IMR-90 (cell line): ENCODE data around the gene TAS2R50. TPM values are rescaled to one million over a fixed set of nuclear protein-coding genes. Genes with fewer than 3 reads are reported as not detected.

Experiments used
- ATAC-seq: fragments of 200-7000 bp; cut with Tn5 transposase; 2 replicates; pipeline ENCODE4 v1.9.1; 2020; ENCODE audit warnings: low read depth, mild to moderate bottlenecking, moderate library complexity
- BruUV-seq: library from RNA; stranded (reverse); fragments of 400-500 nt; replicated peaks from 2 replicates; lab custom pipeline; 2021; lab: Mats Ljungman, UMichigan
- CTCF ChIA-PET: fragments of 300-600 bp; formaldehyde crosslinking; extraction: SDS; loops from one replicate; lab custom pipeline; 2021; ENCODE audit warnings: antibody characterized with exemption; lab: Yijun Ruan, JAX
- POLR2A ChIA-PET: fragments of 300-600 bp; sonication (Branson Sonifier 250); formaldehyde crosslinking; loops from one replicate; lab custom pipeline; 2022; ENCODE audit warnings: antibody characterized with exemption; ENCODE audit not compliant: unreplicated experiment; lab: Charles Lee
- DNase-seq: peaks from one replicate; pipeline ENCODE4 v3.0.0; 2013
- H2AFZ ChIP-seq: replicated peaks from 2 replicates; pipeline ENCODE3; 2013; ENCODE audit warnings: low read length, mild to moderate bottlenecking; ENCODE audit not compliant: poor library complexity
- H2AK5ac ChIP-seq: 2 replicates; pipeline ENCODE4 v1.6.1; 2013; ENCODE audit warnings: low read depth, low read length, inconsistent platforms
- H2AK9ac ChIP-seq: replicated peaks from 2 replicates; pipeline ENCODE3; 2013; ENCODE audit warnings: mild to moderate bottlenecking, low read depth, low read length, moderate library complexity; ENCODE audit not compliant: poor library complexity
- H2BK120ac ChIP-seq: 2 replicates; pipeline ENCODE4 v1.6.1; 2013; ENCODE audit warnings: low read depth, low read length, inconsistent platforms
- H2BK15ac ChIP-seq: 3 replicates; pipeline ENCODE4 v1.6.1; 2013; ENCODE audit warnings: low read depth, low read length, inconsistent platforms
- H2BK20ac ChIP-seq: 2 replicates; pipeline ENCODE4 v1.6.1; 2013; ENCODE audit warnings: low read depth, mild to moderate bottlenecking, inconsistent platforms, low read length, moderate library complexity
- H2BK5ac ChIP-seq: 2 replicates; pipeline ENCODE4 v1.6.1; 2013; ENCODE audit warnings: mild to moderate bottlenecking, low read depth, low read length, inconsistent platforms; ENCODE audit not compliant: poor library complexity, severe bottlenecking
- H3K14ac ChIP-seq: replicated peaks from 2 replicates; pipeline ENCODE4 v1.6.1; 2013; ENCODE audit warnings: low read depth, low read length, inconsistent platforms
- H3K18ac ChIP-seq: 2 replicates; pipeline ENCODE4 v1.6.1; 2013; ENCODE audit warnings: low read depth, low read length, control low read depth
- H3K23ac ChIP-seq: 2 replicates; pipeline ENCODE4 v1.6.1; 2013; ENCODE audit warnings: low read depth, low read length, inconsistent platforms
- H3K27ac ChIP-seq: 2 replicates; pipeline ENCODE4 v1.5.1; 2013; ENCODE audit warnings: mild to moderate bottlenecking, control low read depth, low read length; ENCODE audit not compliant: insufficient read depth
- H3K27me3 ChIP-seq: 2 replicates; pipeline ENCODE4 v1.6.1; 2013; ENCODE audit warnings: low read length; ENCODE audit not compliant: control insufficient read depth, insufficient read depth
- H3K36me3 ChIP-seq: 2 replicates; pipeline ENCODE4 v1.6.1; 2013; ENCODE audit warnings: low read length, mixed read lengths; ENCODE audit not compliant: control insufficient read depth, insufficient read depth
- H3K4ac ChIP-seq: 2 replicates; pipeline ENCODE4 v1.6.1; 2013; ENCODE audit warnings: low read depth, low read length, inconsistent platforms
- H3K4me1 ChIP-seq: 2 replicates; pipeline ENCODE4 v1.6.1; 2013; ENCODE audit warnings: low read length, mixed read lengths; ENCODE audit not compliant: control insufficient read depth, insufficient read depth
- H3K4me2 ChIP-seq: 2 replicates; pipeline ENCODE4 v1.6.1; 2013; ENCODE audit warnings: low read depth, mild to moderate bottlenecking, control low read depth, low read length, moderate library complexity
- H3K4me3 ChIP-seq: 2 replicates; pipeline ENCODE4 v1.5.1; 2013; ENCODE audit warnings: low read depth, mild to moderate bottlenecking, control low read depth, low read length, moderate library complexity; ENCODE audit not compliant: insufficient read depth
- H3K56ac ChIP-seq: 2 replicates; pipeline ENCODE4 v1.6.1; 2013; ENCODE audit warnings: low read length, inconsistent platforms; ENCODE audit not compliant: insufficient read depth; ENCODE audit errors: extremely low read depth
- H3K79me1 ChIP-seq, 2 experiments: 2 replicates each; pipeline ENCODE4 v1.6.1; 2013; ENCODE audit warnings: low read length in 2 of 2, inconsistent platforms in 1 of 2, low read depth in 1 of 2
- H3K9ac ChIP-seq: 2 replicates; pipeline ENCODE4 v1.6.1; 2013; ENCODE audit warnings: low read depth, low read length, control low read depth
- H3K9me1 ChIP-seq: 2 replicates; pipeline ENCODE4 v1.6.1; 2013; ENCODE audit warnings: low read length, inconsistent platforms; ENCODE audit not compliant: insufficient read depth
- H3K9me3 ChIP-seq: 2 replicates; pipeline ENCODE4 v1.6.1; 2013; ENCODE audit warnings: low read length; ENCODE audit not compliant: control insufficient read depth, insufficient read depth
- H4K20me1 ChIP-seq: 2 replicates; pipeline ENCODE4 v1.6.1; 2013; ENCODE audit warnings: low read length, inconsistent platforms; ENCODE audit not compliant: insufficient read depth
- H4K5ac ChIP-seq: 2 replicates; pipeline ENCODE4 v1.6.1; 2013; ENCODE audit warnings: mild to moderate bottlenecking, low read depth, low read length, control low read depth
- H4K8ac ChIP-seq, 2 experiments: 2 replicates each; pipeline ENCODE4 v1.6.1; 2013; ENCODE audit warnings: low read depth in 2 of 2, low read length in 2 of 2, control low read depth in 1 of 2, inconsistent platforms in 1 of 2
- H4K91ac ChIP-seq: 2 replicates; pipeline ENCODE4 v1.6.1; 2013; ENCODE audit warnings: low read depth, low read length, inconsistent platforms; ENCODE audit not compliant: insufficient read depth
- BHLHE40 ChIP-seq: fragments of 150-350 bp; IDR thresholded peaks from 2 replicates; pipeline ENCODE4 v1.6.1; 2016; ENCODE audit warnings: mild to moderate bottlenecking, low read depth, low read length
- CEBPB ChIP-seq: IDR thresholded peaks from 2 replicates; pipeline ENCODE4 v1.6.1; 2012; ENCODE audit warnings: low read depth, low read length, improper control_type of control experiment
- CHD1 ChIP-seq: IDR thresholded peaks from 2 replicates; pipeline ENCODE4 v1.6.1; 2012; ENCODE audit warnings: low read depth, low read length, improper control_type of control experiment
- CTCF ChIP-seq: conservative IDR thresholded peaks from 2 replicates; pipeline ENCODE4 v1.5.1; 2012; ENCODE audit warnings: mild to moderate bottlenecking, low read depth, low read length, improper control_type of control experiment
- ELK1 ChIP-seq: fragments of 150-350 bp; IDR thresholded peaks from 2 replicates; pipeline ENCODE4 v1.6.1; 2016; ENCODE audit warnings: low read depth, mild to moderate bottlenecking, low read length, moderate library complexity, borderline replicate concordance
- FOS ChIP-seq: fragments of 150-350 bp; IDR thresholded peaks from 2 replicates; pipeline ENCODE4 v1.6.1; 2016; ENCODE audit warnings: low read depth, low read length
- MAFK ChIP-seq: IDR thresholded peaks from 2 replicates; pipeline ENCODE4 v1.6.1; 2012; ENCODE audit warnings: low read depth, low read length, improper control_type of control experiment
- MAZ ChIP-seq: IDR thresholded peaks from 2 replicates; pipeline ENCODE4 v1.6.1; 2012; ENCODE audit warnings: low read depth, mild to moderate bottlenecking, low read length, improper control_type of control experiment, moderate library complexity, borderline replicate concordance
- MXI1 ChIP-seq: IDR thresholded peaks from 2 replicates; pipeline ENCODE4 v1.6.1; 2012; ENCODE audit warnings: low read depth, mild to moderate bottlenecking, low read length, moderate library complexity, borderline replicate concordance
- NFE2L2 ChIP-seq: fragments of 150-350 bp; IDR thresholded peaks from 2 replicates; pipeline ENCODE4 v1.6.1; 2016; ENCODE audit warnings: low read depth, mild to moderate bottlenecking, low read length
- POLR2A ChIP-seq: IDR thresholded peaks from 2 replicates; pipeline ENCODE4 v1.6.1; 2012; ENCODE audit warnings: mild to moderate bottlenecking, low read depth, low read length
- RAD21 ChIP-seq: IDR thresholded peaks from 2 replicates; pipeline ENCODE4 v1.6.1; 2012; ENCODE audit warnings: low read length, improper control_type of control experiment
- RCOR1 ChIP-seq: IDR thresholded peaks from 2 replicates; pipeline ENCODE4 v1.6.1; 2012; ENCODE audit warnings: mild to moderate bottlenecking, low read length, improper control_type of control experiment; ENCODE audit not compliant: insufficient replicate concordance
- RFX5 ChIP-seq: IDR thresholded peaks from 2 replicates; pipeline ENCODE4 v1.8.0; 2012; ENCODE audit warnings: low read depth, mild to moderate bottlenecking, low read length, moderate library complexity
- SMC3 ChIP-seq: fragments of 150-350 bp; IDR thresholded peaks from 2 replicates; pipeline ENCODE4 v1.6.1; 2016; ENCODE audit warnings: low read depth, mild to moderate bottlenecking, antibody characterized with exemption, low read length, moderate library complexity
- USF2 ChIP-seq: fragments of 150-350 bp; IDR thresholded peaks from 2 replicates; pipeline ENCODE4 v1.6.1; 2017; ENCODE audit warnings: mild to moderate bottlenecking, antibody characterized with exemption, low read length, low read depth
- WGBS, 2 experiments: methylation state at CpG; one replicate each; pipeline versions ENCODE4 v1.1.5 to v1.1.7; 2013; ENCODE audit warnings: missing lambda C conversion rate in 2 of 2; ENCODE audit not compliant: insufficient read length in 1 of 2; ENCODE audit errors: extremely low coverage in 2 of 2; 5-methylcytosine and 5-hydroxymethylcytosine counted together
- dilution Hi-C: fragments of 300-500 bp; cut with HindIII; formaldehyde crosslinking; loops from one replicate; pipeline ENCODE4 v1.14.3; 2018; ENCODE audit warnings: low sequenced_read_pairs; ENCODE audit not compliant: unreplicated experiment
- in situ Hi-C: fragments of 300-500 bp; cut with MboI; formaldehyde crosslinking; loops from 3 replicates; pipeline ENCODE4 v1.14.3; 2019; ENCODE audit warnings: low sequenced_read_pairs, inconsistent platforms, mixed read lengths
- intact Hi-C: fragments of 100-400 bp; cut with micrococcal nuclease; formaldehyde crosslinking; loops from 2 replicates; pipeline ENCODE4 v1.10.0; 2022
- polyA plus RNA-seq, 3 experiments: library from polyadenylated mRNA; depleted of rRNA; stranded (reverse); fragments of >200 nt; gene quantifications; 2 replicates each; pipeline ENCODE4 v1.2.3, GENCODE V29; 2012; ENCODE audit warnings: low replicate concordance in 1 of 3
- total RNA-seq: library from RNA; depleted of rRNA; stranded (reverse); fragments of >200 nt; gene quantifications from 2 replicates; pipeline ENCODE4 v1.2.3, GENCODE V29; 2012

The TAS2R50 gene
- total and polyA plus RNA-seq, 2 of the 4 experiments (the other 2 are of a cell fraction), result 2.3 TPM; not detected in 1

GRCh38 chr12:11026118-11026517 lies 39.4 kb upstream of the TAS2R50 start:
- no peak overlapping the region for H2BK5ac ChIP-seq
- no peak overlapping the region for H2BK20ac ChIP-seq
- H3K9ac ChIP-seq, result no peak overlapping the region
- DNase-seq, result no peak
- H3K9me1 ChIP-seq, result no peaks in the 10 kb centered on the region
- no peak overlapping the region for H3K4ac ChIP-seq
- no peak overlapping the region for H3K14ac ChIP-seq
- H2AK5ac ChIP-seq, result no peak overlapping the region
- no CpG with 5 or more reads among the region's 6 CpGs for WGBS, 2 experiments
- no peak overlapping the region for H4K5ac ChIP-seq
- H3K56ac ChIP-seq, result no peak overlapping the region
- no peak overlapping the region for H3K4me3 ChIP-seq
- H3K4me1 ChIP-seq, result no peaks in the 10 kb centered on the region
- peaks cover 7% of the 10 kb centered on the region for H3K36me3 ChIP-seq
- no peak overlapping the region for H3K23ac ChIP-seq
- peaks cover 6 to 9% of the 10 kb centered on the region in 2 experiments; a peak in 2 of 4 replicates for H3K79me1 ChIP-seq
- no peaks in the 10 kb centered on the region for H3K9me3 ChIP-seq
- H3K18ac ChIP-seq, result no peak overlapping the region
- no peak overlapping the region for H4K8ac ChIP-seq
- ChIA-PET POLR2A (no interaction called here), CTCF (no interaction called here)
- intact Hi-C loops, result no loop called here
- H3K4me2 ChIP-seq, result no peak overlapping the region
- in situ Hi-C loops, result no loop called here
- no peak overlapping the region for H2AFZ ChIP-seq
- no peak overlapping the region for H2AK9ac ChIP-seq
- no TSS peak for BruUV-seq
- H3K27ac ChIP-seq, result no peak overlapping the region
- no peak overlapping the region for H2BK120ac ChIP-seq
- H4K91ac ChIP-seq, result no peak overlapping the region
- no peaks in the 10 kb centered on the region for H3K27me3 ChIP-seq
- H4K20me1 ChIP-seq, result no peaks in the 10 kb centered on the region
- no peak overlapping the region for H2BK15ac ChIP-seq
- ATAC-seq, result no peak
- TF ChIP-seq CEBPB (no peak), CTCF (no peak), RCOR1 (no peak), USF2 (no peak), SMC3 (no peak), RAD21 (no peak), POLR2A (no peak), RFX5 (no peak), NFE2L2 (no peak), MAFK (no peak), BHLHE40 (no peak), ELK1 (no peak), MXI1 (no peak), MAZ (no peak), FOS (no peak), CHD1 (no peak)
- dilution Hi-C loops, result no loop called here
